ENCODE data around the gene PROSER1.

- TF ChIP-seq POLR2A (IDR thresholded peaks at IDR 0.05) (no peak), CTCF (IDR thresholded peaks at IDR 0.05) (no peak)
These were observed 20.2 kb upstream of the PROSER1 start for GRCh38 chr13:39058040-39058439.
